Spleen (tissue), 7 donors: ENCODE results near the gene CNNM1.

ENCODE experiments used
- CTCF ChIP-seq, 11 experiments: fragments of 200-600 bp in 7 of 11; fragments of 450-650 bp in 4 of 11; sonication (generic) in 4 of 11; IDR thresholded peaks in 8 of 11; conservative IDR thresholded peaks in 3 of 11; 1 replicate in 7 of 11; 2 replicates in 4 of 11; pipeline versions ENCODE4 v1.4.0 to v1.8.0; 2016 to 2021; ENCODE audit warnings: antibody characterized with exemption in 11 of 11, inconsistent platforms in 4 of 11, mild to moderate bottlenecking in 1 of 11
- POLR2A ChIP-seq, 3 donors: fragments of 450-650 bp; IDR thresholded peaks; one replicate each; pipeline ENCODE4 v1.5.1; 2017; ENCODE audit warnings: antibody characterized with exemption in 3 of 3, mild to moderate bottlenecking in 1 of 3
- donor health status: DM: no; HTN: no; CAD: no; lungs with moderate emphysema.
- donor health status: DM: no; HTN: no; CAD: no.
- donor health status: DM: no; HTN: no; CAD: no.

GRCh38 chr10:99394761-99395386 is 65.7 kb downstream of the CNNM1 start:
- TF ChIP-seq POLR2A (IDR thresholded peaks at IDR 0.05) = no peak
- TF ChIP-seq CTCF (IDR thresholded peaks at IDR 0.05 in 8 of 11, conservative IDR thresholded peaks at IDR 0.05 in 3 of 11) = no peak
